SK-N-SH treated with all-trans-retinoic acid at 6 μM for 48 hours (cell line): Measurements from ENCODE around the gene EDA.

Experiments used
- BACH2 ChIP-seq: fragments of 250-450 bp; sonication (Bioruptor Pico); IDR thresholded peaks from 2 replicates; pipeline ENCODE4 v1.9.0; 2021; ENCODE audit warnings: mild to moderate bottlenecking, borderline replicate concordance
- RARB ChIP-seq: fragments of 250-450 bp; sonication (Bioruptor Pico); IDR thresholded peaks from 2 replicates; pipeline ENCODE4 v1.8.0; 2021; ENCODE audit warnings: mild to moderate bottlenecking, moderate library complexity
- TOX ChIP-seq: fragments of 250-450 bp; sonication (Bioruptor Pico); IDR thresholded peaks from 2 replicates; pipeline ENCODE4 v1.8.0; 2021; ENCODE audit warnings: mild to moderate bottlenecking, moderate library complexity, borderline replicate concordance
- ZFP3 ChIP-seq: fragments of 250-450 bp; sonication (Bioruptor Pico); IDR thresholded peaks from 2 replicates; pipeline ENCODE4 v1.5.0; 2020; ENCODE audit warnings: mild to moderate bottlenecking, moderate library complexity
- ZNF70 ChIP-seq: fragments of 450-650 bp; formaldehyde crosslinking; IDR thresholded peaks from 2 replicates; pipeline ENCODE4 v1.5.0; 2020; ENCODE audit warnings: mild to moderate bottlenecking, moderate library complexity
- TF ChIP-seq, protein P1 (sequence below): fragments of 250-450 bp; sonication (Bioruptor Pico); IDR thresholded peaks from 2 replicates; pipeline ENCODE4 v1.8.0; 2020; ENCODE audit warnings: mild to moderate bottlenecking, moderate library complexity, borderline replicate concordance
- TF ChIP-seq, protein P2 (sequence below): fragments of 250-450 bp; sonication (Bioruptor Pico); IDR thresholded peaks from 2 replicates; pipeline ENCODE4 v1.5.1; 2020; ENCODE audit warnings: low read depth, mild to moderate bottlenecking, moderate library complexity
- TF ChIP-seq, protein P3 (sequence below): fragments of 250-450 bp; sonication (Bioruptor Pico); IDR thresholded peaks from 2 replicates; pipeline ENCODE4 v1.5.1; 2021; ENCODE audit warnings: mild to moderate bottlenecking, moderate library complexity

DNA sequence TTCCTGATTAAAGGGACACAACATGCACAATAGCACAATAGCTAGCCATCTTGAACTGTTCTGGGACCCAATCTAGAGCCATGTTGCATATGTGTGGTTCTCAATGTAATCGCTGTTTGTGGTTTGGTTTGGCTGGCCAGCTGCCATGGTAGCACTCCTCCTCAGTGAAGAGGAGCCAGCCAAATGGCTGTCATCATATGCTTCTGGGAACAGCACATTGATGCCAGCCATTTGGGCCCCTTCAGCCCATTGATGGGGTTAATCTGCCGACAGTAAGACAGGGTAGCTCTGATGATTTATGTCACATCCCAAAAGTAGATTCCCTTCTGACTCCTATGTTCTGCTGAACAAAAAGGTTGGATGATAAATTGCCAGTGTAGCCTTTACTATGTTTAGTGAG is 385.4 kb downstream of the EDA start:
- TF ChIP-seq, protein P1, sequence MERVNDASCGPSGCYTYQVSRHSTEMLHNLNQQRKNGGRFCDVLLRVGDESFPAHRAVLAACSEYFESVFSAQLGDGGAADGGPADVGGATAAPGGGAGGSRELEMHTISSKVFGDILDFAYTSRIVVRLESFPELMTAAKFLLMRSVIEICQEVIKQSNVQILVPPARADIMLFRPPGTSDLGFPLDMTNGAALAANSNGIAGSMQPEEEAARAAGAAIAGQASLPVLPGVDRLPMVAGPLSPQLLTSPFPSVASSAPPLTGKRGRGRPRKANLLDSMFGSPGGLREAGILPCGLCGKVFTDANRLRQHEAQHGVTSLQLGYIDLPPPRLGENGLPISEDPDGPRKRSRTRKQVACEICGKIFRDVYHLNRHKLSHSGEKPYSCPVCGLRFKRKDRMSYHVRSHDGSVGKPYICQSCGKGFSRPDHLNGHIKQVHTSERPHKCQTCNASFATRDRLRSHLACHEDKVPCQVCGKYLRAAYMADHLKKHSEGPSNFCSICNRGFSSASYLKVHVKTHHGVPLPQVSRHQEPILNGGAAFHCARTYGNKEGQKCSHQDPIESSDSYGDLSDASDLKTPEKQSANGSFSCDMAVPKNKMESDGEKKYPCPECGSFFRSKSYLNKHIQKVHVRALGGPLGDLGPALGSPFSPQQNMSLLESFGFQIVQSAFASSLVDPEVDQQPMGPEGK (CRISPR knock-in tag), result no peak
- TF ChIP-seq RARB (CRISPR knock-in tag) (no peak), TOX (CRISPR knock-in tag) (no peak), ZFP3 (CRISPR knock-in tag) (no peak), ZNF70 (CRISPR knock-in tag) (no peak), BACH2 (CRISPR knock-in tag) (no peak)
- TF ChIP-seq, protein P2, sequence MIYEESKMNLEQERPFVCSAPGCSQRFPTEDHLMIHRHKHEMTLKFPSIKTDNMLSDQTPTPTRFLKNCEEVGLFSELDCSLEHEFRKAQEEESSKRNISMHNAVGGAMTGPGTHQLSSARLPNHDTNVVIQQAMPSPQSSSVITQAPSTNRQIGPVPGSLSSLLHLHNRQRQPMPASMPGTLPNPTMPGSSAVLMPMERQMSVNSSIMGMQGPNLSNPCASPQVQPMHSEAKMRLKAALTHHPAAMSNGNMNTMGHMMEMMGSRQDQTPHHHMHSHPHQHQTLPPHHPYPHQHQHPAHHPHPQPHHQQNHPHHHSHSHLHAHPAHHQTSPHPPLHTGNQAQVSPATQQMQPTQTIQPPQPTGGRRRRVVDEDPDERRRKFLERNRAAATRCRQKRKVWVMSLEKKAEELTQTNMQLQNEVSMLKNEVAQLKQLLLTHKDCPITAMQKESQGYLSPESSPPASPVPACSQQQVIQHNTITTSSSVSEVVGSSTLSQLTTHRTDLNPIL (CRISPR knock-in tag), result no peak
- TF ChIP-seq, protein P3, sequence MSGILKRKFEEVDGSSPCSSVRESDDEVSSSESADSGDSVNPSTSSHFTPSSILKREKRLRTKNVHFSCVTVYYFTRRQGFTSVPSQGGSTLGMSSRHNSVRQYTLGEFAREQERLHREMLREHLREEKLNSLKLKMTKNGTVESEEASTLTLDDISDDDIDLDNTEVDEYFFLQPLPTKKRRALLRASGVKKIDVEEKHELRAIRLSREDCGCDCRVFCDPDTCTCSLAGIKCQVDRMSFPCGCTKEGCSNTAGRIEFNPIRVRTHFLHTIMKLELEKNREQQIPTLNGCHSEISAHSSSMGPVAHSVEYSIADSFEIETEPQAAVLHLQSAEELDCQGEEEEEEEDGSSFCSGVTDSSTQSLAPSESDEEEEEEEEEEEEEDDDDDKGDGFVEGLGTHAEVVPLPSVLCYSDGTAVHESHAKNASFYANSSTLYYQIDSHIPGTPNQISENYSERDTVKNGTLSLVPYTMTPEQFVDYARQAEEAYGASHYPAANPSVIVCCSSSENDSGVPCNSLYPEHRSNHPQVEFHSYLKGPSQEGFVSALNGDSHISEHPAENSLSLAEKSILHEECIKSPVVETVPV (CRISPR knock-in tag), result no peak
